PFSK-1 (cell line): ENCODE data around the gene PLA2G4A.

Source experiments
- POLR2AphosphoS5 ChIP-seq: IDR thresholded peaks from 2 replicates; pipeline ENCODE4 v1.6.1; 2012; ENCODE audit warnings: low read depth, mild to moderate bottlenecking, control low read depth, low read length, moderate library complexity
- SIN3A ChIP-seq: IDR thresholded peaks from 2 replicates; pipeline ENCODE4 v1.6.1; 2012; ENCODE audit warnings: mild to moderate bottlenecking, low read length, moderate library complexity, borderline replicate concordance; ENCODE audit not compliant: insufficient read depth
- TAF1 ChIP-seq: IDR thresholded peaks from 2 replicates; pipeline ENCODE4 v1.6.1; 2012; ENCODE audit warnings: low read length, control low read depth, borderline replicate concordance; ENCODE audit not compliant: insufficient read depth
- TF ChIP-seq, protein P1 (sequence below), 2 experiments: IDR thresholded peaks; 2 replicates each; pipeline versions ENCODE4 v1.6.1 to v1.8.0; 2011 to 2012; ENCODE audit warnings: low read depth in 2 of 2, low read length in 2 of 2, control low read depth in 1 of 2, inconsistent platforms in 1 of 2, mild to moderate bottlenecking in 1 of 2, moderate library complexity in 1 of 2; ENCODE audit not compliant: insufficient read depth in 1 of 2

DNA sequence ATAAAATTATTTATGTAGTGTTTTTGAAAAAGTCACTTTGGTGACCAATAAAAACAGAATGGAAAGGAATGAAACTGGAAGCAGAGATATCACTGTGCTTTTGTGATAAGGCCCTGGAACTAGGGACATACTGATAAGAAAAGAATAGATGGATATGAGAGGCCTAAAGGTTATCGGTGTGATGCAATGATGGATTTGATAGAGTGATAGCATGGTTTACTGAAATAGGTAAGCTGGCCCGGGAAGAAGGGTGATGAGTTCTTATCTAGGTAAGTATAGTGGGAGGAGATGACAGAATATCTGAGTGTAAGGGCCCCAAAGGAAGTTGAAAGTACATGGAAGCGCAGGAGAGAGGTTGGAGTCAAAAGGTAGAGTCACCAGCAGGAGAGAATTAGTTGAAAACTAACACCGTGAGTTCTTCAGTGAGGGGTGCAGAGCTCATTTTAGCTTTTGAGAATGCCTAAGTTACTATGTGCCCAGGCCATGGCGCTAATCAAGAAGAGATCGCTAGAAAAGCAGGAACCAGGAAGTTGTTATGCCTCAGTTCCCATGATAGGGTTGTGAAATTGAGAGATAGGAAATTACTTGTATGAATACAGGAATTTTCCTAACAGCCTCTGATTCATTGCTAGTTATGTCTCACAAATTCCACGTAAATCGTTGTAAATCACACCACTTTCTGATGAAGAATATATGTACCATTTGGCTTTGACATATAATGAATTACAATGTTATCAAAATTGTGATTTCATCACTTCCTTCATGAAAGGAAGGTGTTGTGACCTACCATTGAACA, 115.3 kb downstream of the PLA2G4A start:
- TF ChIP-seq, protein P1, sequence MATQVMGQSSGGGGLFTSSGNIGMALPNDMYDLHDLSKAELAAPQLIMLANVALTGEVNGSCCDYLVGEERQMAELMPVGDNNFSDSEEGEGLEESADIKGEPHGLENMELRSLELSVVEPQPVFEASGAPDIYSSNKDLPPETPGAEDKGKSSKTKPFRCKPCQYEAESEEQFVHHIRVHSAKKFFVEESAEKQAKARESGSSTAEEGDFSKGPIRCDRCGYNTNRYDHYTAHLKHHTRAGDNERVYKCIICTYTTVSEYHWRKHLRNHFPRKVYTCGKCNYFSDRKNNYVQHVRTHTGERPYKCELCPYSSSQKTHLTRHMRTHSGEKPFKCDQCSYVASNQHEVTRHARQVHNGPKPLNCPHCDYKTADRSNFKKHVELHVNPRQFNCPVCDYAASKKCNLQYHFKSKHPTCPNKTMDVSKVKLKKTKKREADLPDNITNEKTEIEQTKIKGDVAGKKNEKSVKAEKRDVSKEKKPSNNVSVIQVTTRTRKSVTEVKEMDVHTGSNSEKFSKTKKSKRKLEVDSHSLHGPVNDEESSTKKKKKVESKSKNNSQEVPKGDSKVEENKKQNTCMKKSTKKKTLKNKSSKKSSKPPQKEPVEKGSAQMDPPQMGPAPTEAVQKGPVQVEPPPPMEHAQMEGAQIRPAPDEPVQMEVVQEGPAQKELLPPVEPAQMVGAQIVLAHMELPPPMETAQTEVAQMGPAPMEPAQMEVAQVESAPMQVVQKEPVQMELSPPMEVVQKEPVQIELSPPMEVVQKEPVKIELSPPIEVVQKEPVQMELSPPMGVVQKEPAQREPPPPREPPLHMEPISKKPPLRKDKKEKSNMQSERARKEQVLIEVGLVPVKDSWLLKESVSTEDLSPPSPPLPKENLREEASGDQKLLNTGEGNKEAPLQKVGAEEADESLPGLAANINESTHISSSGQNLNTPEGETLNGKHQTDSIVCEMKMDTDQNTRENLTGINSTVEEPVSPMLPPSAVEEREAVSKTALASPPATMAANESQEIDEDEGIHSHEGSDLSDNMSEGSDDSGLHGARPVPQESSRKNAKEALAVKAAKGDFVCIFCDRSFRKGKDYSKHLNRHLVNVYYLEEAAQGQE (IDR thresholded peaks at IDR 0.05; ENCODE audit: insufficient read depth in 1 of 2, low read depth in 2 of 2, low read length in 2 of 2) = no peak
- TF ChIP-seq POLR2AphosphoS5 = no peak
- TF ChIP-seq TAF1 = no peak
- no peak for TF ChIP-seq SIN3A
